Activated CD4-positive, alpha-beta T cell treated with anti-CD3 and anti-CD28 coated beads for 1 hour (primary cell): ENCODE data around the gene SAMD4B.
"Not testable (repeated sequence)": the region's sequence is repeated elsewhere in the genome, so short reads cannot be mapped to it uniquely, and the experiment has no call there.

Experiments
- DNase-seq: peaks from one replicate; pipeline ENCODE4 v3.0.0-alpha.2; 2020

Gene SAMD4B

GRCh38 chr19:39341719-39342604 is at the start of gene SAMD4B:
SAMD4B (plus strand) TSS chr19:39342421; CDS start chr19:39356894, 14,473 bp downstream.
- peak; percentile 99 for DNase-seq

GRCh38 chr19:39293394-39293793 is 48.8 kb upstream of the SAMD4B start:
- no peak for DNase-seq

- no peak for DNase-seq
Observed at GRCh38 chr19:39296055-39296645, 46.1 kb upstream of the SAMD4B start, which contains the start of gene IFNL1. IFNL1 (plus strand) TSS chr19:39296407; CDS start chr19:39296422, 15 bp downstream.

DNA sequence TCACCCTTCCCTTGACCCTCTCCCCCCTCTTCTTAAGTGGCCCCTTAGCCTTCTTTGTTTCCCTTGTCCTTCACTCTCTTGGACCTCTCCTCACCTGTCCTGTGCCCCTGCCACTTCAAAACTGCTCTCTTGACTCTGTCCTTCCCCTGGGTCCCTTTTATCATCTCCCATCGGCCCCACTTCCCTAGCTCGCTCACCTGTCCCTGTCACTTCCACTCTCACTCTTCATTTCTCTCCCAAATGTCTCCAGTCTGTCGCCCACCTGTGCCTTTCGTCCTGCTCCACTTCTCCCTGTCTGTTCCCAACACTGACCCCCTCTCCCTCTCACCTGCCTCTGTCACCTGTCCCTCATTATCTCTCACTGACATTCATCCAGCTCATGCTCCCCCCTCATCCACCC is 45.3 kb upstream of the SAMD4B start:
- DNase-seq, result no peak

- peak; percentile 15 for DNase-seq
Observed at GRCh38 chr19:39297931-39298634, 44.1 kb upstream of the SAMD4B start.

- DNase-seq, result no peak
Observed at GRCh38 chr19:39299404-39299803, 42.8 kb upstream of the SAMD4B start.

- no peak for DNase-seq
Observed at GRCh38 chr19:39299832-39300231, 42.4 kb upstream of the SAMD4B start.

- no peak for DNase-seq
Observed at GRCh38 chr19:39301021-39301420, 41.2 kb upstream of the SAMD4B start.

DNA sequence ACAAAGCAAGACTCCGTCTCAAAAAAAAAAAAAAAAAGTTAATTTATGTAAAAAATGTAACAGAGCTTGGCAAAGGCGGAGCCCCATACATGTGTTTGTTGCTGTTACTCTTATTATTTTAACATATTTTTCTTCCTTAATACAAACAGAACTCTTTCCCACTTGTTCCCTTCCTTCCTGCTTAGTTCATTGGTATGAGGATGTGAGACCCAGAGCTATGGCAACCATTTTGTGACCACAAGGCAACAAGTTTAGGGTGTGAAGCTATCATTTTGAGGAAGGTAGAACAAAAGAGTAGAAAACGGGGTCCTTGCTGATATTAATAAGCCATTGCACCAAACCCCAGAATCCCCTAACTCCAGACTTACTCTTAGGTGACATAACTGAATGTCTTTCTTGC is 40.7 kb upstream of the SAMD4B start:
- DNase-seq, result no peak

DNA sequence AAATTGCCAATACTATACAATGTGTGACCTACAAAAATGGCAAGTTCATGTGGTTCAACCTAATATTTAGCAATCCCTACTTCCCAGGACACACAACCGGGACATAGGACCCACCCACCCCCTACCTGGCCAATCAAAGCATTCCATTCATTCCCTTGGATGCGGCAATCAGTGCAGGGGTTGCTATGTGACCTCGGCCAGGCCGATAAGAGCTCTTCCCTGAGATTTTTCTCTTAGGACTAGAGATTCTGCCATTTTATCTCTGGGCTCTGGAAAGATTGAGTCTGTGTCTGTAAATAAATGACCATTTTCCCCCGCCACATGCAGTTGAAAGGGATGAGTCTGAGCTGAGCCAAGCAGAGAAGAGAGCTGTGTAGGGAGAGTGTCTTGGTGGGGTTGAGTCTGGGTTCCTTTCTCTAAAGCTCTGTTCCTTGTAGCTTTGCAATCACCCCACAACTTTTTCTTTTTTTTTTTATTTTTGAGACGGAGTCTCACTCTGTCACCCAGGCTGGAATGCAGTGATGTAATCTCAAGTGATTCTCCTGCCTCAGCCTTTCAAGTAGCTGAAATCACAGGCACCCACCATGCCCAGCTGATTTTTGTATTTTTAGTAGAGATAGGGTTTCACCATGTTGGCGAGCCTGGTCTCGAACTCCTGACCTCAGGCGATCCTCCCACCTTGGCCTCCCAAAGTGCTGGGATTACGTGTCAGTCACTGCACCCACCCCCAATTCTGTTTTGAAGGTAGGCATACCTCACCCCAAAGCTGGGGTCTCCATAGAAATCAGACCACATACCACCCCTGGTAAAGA is 38.6 kb upstream of the SAMD4B start:
- DNase-seq, result no peak

DNA sequence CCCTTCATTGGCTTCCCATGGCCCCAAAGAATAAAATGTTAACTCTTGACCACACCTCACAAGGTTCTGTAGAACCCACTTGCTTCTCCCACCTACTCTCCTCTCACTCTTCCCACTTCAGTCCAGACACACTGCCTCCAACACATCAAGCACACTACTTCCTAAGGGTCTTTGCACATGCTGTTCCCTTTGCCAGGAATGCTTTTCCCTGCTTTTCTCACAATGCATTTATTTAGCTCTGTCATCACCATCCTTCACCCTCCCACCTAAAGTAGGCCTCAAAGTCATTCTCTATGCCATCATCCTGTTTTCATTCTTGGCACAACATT is 38.1 kb upstream of the SAMD4B start:
- no peak for DNase-seq

DNA sequence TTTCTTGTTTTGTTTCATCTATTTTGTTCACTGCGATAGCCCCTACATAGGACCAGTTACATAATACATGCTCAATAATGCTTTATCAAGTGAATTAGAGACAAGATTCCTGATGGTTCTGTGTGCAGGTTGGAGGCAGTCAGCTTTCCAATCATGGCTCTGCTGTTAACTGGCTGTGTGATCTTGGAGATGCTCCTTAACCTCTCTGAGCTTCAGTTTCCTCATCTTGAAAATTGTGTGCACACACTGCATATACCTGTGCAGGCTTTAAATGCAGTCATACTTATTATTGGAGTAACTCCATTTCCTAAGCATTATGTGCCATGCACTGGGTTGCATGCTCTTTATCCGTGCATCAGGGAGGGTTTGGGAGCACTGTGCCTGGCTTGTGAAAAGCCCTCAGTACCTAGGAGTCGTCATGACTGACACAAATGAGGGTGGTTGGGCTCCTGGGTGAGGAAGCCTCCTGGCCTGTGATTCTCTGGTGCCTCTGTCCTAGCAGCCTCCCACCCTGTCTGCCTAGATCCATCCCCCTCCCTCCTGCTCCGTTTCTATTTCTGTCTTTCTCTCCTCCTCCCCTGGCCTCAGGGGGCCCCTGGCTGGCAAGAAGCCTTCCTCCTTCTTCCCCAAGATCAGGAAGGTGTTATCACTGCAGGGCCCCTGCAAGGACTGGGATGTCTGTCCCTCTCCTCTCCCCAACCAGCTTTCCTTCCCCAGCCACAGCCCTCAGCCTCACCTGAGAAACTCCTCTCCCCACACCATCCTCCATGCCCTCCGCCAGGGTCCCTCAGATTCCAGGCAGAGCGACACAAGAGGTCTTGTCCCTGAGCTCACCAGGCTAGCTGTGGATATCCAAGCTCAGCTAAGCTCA is 37.3 kb upstream of the SAMD4B start:
- no peak for DNase-seq

GRCh38 chr19:39306075-39306474 is 36.1 kb upstream of the SAMD4B start:
- no peak for DNase-seq

DNA sequence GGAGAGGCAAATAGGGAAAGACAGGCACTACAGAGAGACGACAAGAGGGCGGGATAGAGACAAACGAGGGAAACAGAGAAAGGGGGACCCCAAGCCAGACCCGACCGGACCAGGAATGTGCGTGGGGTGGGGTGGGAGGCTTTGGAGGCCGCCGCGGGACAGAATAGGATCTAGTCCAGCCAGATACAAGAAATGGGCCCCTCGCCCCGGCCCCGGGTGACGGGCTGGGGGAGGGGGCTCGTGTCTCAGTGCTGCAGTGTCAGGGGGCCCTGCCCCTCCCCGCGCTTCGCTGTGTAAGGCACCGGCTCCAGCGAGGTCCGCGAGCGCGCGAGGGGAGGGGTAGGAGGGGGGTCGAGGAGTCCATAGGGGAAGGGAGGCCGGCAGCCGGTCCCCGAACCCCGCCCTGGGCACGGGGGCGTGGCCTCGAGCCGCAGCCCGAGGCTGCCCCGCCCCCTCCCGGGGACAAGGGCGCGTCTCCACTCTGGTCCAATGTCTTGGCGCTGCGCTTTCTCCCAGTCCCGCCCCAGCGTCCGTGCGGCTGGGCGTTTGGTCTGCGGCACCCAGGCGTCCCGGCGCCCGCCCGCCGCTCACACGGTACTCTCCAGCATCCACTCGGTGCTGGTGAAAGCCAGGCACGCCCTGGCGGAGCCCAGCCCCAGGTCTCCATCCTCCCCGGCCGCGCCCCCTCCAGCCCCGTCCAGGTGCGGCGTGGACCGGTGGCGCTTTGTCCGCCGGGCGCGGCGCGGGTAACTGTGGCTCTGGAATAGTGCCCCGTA is 35.0 kb upstream of the SAMD4B start:
- no peak for DNase-seq

DNA sequence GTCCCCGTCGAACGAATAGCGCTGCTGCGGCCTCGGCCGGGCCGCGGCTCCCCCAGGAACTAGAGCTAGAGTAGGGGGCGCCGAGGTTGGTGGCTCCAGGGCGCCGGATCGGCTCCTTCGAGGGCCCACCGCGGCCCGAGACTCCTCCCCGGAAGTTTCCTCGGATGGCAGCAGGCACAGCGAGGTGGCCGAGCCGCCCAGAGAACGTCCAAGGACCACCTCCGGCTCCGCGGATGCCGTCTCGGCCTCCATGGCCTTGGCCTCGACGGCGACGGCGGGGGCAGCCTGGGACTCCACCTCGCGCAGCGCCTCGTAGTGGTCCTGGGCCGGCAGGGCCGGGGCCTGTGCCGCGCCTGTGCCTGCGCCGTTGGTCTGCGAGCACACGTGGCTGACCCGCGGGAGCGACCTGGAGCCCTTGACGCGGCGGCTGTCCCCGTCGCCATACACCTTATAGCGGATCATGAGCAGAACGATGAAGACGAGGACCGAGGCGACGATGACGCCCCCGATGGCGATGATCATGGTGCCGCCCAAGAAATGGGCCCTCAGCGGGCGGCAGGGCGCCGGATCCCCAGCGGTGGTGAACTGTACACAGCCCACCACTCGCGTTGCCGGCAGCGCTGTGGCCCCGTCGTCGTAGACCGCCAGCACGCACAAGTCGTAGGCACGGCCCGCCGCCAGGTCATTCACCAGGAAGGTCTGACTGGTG is 34.2 kb upstream of the SAMD4B start:
- no peak for DNase-seq

- DNase-seq, result no peak
Observed at GRCh38 chr19:39308531-39309304, 33.5 kb upstream of the SAMD4B start.

DNA sequence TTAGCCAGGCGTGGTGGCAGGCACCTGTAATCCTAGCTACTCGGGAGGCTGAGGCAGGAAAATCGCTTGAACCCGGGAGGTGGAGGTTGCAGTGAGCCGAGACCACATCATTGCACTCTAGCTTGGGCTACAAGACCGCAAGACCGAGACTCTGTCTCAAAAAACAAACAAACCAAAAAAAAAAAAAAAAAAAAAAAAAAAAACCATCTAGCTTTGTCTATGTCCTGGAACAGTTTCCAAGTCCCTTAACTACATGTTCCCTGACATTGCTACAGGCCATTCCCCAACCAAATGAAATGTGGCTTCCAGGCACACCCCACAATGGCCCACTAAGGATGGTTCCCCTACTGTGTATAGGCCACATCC is 32.9 kb upstream of the SAMD4B start:
- DNase-seq, result not testable (repeated sequence)

DNA sequence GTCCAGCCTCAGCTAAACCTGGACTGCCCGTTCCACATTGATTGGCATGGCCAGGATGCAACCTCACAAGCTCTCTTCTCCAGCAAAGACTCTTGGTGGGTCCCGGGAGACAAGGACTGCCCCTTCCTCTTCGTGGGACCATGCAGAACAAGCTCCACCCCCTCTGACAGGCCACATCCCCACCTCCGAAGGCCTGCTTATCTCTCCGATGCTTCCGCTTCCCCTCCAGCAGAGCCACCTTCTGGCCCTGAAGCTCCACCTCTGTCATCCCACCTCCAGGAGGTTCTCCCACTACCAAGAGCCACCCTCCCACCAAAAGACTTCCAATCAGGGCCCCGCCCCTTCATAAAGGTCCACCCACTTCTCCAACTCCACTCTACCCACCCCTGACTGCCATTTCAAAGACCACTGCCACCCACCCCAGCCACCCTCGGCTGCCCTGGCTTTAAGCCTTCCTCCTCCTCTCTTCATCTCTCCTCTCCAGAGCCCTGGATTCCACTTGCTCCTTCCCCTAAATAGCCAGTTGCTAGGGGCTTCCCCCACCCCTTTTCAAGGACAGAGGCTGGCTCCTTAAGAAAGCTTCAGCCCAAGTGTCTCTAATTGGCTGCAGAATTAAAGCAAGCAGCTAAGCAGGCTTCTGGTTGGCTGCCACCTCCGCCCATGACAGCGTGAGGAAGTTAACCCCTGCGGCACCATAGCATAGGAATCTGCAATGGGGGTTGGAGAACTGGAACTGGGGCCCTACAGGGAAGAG is 31.5 kb upstream of the SAMD4B start:
- no peak for DNase-seq
